Stimulated activated CD4-positive, alpha-beta T cell treated with anti-CD3 and anti-CD28 coated beads, Interleukin-2, amount 100 ng/mL, for 24 hours (primary cell): ENCODE measurements around the gene EN1.

Experiments used
- DNase-seq, 2 donors: peaks; one replicate each; pipeline ENCODE4 v3.0.0-alpha.2; 2020

EN1 gene

GRCh38 chr2:118846953-118847761, at the start of gene EN1:
TSS of gene EN1 (minus strand) at chr2:118847648. CDS start at chr2:118847167, 481 bp downstream.
- no peak for DNase-seq

- no peak for DNase-seq
Measured at GRCh38 chr2:118893100-118893499, 45.7 kb upstream of the EN1 start.

- no peak for DNase-seq
Measured at GRCh38 chr2:118889995-118890394, 42.5 kb upstream of the EN1 start.

- DNase-seq = no peak
Measured at GRCh38 chr2:118883792-118884191, 36.3 kb upstream of the EN1 start.

GRCh38 chr2:118882693-118883336, 35.4 kb upstream of the EN1 start:
- DNase-seq = peak; percentile 64 to 69

GRCh38 chr2:118881490-118882129, 34.2 kb upstream of the EN1 start:
- peak; percentile 75 to 78 for DNase-seq

- DNase-seq = no peak
Measured at GRCh38 chr2:118880501-118880900, 33.1 kb upstream of the EN1 start.

- no peak for DNase-seq
Measured at GRCh38 chr2:118878531-118879149, 31.2 kb upstream of the EN1 start.

- no peak for DNase-seq
Measured at GRCh38 chr2:118875318-118875717, 27.9 kb upstream of the EN1 start.

GRCh38 chr2:118874324-118874723, 26.9 kb upstream of the EN1 start:
- DNase-seq = no peak

GRCh38 chr2:118865106-118865505, 17.7 kb upstream of the EN1 start:
- no peak for DNase-seq

GRCh38 chr2:118864207-118864606, 16.8 kb upstream of the EN1 start:
- DNase-seq = no peak

GRCh38 chr2:118861731-118862130, 14.3 kb upstream of the EN1 start:
- DNase-seq = no peak

- no peak for DNase-seq
Measured at GRCh38 chr2:118861242-118861641, 13.8 kb upstream of the EN1 start.

- no peak for DNase-seq
Measured at GRCh38 chr2:118860506-118860905, 13.1 kb upstream of the EN1 start.

GRCh38 chr2:118859157-118859770, 11.8 kb upstream of the EN1 start:
- DNase-seq = no peak

- DNase-seq = no peak
Measured at GRCh38 chr2:118858485-118859156, 11.2 kb upstream of the EN1 start.

- no peak for DNase-seq
Measured at GRCh38 chr2:118857677-118858484, 10.4 kb upstream of the EN1 start.

GRCh38 chr2:118856978-118857676, 9.7 kb upstream of the EN1 start:
- no peak for DNase-seq

GRCh38 chr2:118856330-118856977, 9.0 kb upstream of the EN1 start:
- DNase-seq = no peak
